ENCODE data around the gene APOBEC2.

APOBEC2 gene

DNA sequence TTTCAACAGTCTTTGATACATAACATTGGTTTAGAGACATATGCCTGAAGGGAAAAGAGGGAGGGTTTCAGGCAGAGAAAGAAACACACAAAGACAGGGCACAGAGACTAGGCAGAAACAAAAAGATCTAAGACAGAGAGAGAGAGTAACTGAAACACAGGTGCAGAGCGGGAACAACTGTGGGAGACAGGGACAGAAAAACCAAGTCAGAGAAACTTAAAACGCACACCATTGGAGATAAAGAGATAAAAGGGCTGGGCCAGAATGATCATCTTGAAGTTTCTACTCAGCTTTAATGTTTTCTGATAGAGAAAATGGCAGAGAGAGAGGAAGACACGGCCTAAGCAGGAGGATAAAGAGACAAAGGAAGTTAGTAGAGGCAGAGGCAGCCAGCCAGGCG lies 25.8 kb upstream of the APOBEC2 start:
- no peak for DNase-seq (ENCODE audit: low read depth)
- TF ChIP-seq, protein P1, sequence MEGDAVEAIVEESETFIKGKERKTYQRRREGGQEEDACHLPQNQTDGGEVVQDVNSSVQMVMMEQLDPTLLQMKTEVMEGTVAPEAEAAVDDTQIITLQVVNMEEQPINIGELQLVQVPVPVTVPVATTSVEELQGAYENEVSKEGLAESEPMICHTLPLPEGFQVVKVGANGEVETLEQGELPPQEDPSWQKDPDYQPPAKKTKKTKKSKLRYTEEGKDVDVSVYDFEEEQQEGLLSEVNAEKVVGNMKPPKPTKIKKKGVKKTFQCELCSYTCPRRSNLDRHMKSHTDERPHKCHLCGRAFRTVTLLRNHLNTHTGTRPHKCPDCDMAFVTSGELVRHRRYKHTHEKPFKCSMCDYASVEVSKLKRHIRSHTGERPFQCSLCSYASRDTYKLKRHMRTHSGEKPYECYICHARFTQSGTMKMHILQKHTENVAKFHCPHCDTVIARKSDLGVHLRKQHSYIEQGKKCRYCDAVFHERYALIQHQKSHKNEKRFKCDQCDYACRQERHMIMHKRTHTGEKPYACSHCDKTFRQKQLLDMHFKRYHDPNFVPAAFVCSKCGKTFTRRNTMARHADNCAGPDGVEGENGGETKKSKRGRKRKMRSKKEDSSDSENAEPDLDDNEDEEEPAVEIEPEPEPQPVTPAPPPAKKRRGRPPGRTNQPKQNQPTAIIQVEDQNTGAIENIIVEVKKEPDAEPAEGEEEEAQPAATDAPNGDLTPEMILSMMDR (IDR thresholded peaks at IDR 0.05; ENCODE audit: control insufficient read depth, extremely low read depth, insufficient read depth): no peak
- H3K4me3 ChIP-seq (ENCODE audit: low read depth, low read length): no peak overlapping the region

DNA sequence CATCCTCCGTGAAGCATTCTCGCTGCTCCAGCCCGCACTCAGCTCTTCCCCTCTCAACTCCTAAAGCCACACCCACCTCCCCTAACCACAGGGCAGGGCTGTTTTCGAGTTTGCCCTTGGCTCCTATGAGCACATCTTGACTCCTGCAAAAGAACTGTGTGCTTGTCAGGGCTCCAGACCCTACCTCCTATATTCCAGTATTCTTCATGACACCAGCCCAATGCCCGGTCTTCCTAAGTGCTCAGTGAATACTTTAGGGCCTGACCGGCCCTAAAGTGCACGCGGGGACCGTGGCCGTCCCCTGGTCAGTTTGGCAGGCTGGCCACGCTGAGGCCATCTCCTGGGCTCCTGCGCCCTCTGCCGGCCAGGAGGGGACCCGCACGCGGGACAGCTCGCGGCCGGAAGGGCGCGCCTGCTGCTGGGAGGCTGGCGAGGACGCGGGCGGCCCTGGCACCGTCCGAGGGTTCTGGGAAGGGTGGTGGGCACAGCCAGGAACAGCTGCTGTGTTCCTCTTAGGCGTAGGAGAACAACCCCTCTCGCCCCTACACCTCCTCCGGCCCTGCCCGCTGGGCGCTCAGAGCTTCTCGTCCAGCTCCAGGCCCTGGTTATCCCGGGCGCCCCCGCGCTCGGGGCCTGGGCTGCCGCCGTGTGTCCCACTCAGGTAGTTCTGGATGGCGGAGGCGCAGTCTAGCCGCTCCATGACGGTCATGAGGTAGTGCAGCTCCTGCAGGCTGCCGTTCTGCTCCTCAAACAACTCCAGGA lies 25.0 kb upstream of the APOBEC2 start:
- TF ChIP-seq, protein P1 (IDR thresholded peaks at IDR 0.05; ENCODE audit: control insufficient read depth, extremely low read depth, insufficient read depth): peak; percentile 99
- H3K4me3 ChIP-seq (ENCODE audit: low read depth, low read length): no peak overlapping the region
- no peak for DNase-seq (ENCODE audit: low read depth)

DNA sequence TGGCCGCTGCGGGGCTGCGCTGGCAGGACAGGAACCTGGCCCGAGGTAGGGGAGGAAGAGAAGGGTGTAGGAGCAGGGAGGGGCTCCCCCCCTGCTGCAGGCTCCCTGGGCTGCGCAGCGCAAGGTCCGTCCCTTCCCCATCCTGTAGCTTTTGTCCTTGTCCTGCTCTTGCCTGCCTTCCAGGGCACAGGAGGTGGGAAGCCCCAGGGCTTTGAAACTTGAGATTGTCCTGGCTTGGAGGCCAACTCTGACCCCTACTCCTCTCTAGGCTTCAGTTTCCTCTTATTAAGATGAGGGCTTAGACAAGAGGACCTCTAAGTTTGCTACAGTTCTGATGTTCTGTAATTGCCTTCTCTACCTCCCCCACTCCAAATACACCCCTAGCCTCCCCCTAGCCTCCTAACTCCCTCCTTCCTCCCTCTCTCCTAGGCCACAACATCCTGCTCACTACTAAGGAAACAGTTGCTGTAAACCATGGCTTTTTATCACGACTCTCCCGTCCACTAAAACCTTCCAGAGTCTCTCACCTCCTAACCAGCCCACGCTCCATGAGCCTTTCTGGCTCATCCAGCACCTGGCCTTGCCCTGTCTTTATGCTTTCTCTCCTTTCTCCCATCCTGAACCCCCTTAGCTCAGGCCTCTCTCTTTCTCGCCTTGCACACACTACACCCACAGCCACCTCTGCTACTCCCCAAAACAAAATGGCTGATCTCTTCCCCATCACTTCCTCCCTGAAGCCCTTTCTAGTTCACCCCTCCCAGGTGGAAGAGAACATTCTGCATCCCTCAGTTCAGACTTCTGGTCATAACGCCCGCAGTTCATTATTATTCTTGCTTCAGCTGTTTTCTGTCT lies 24.2 kb upstream of the APOBEC2 start:
- no peak for DNase-seq (ENCODE audit: low read depth)
- TF ChIP-seq, protein P1 (IDR thresholded peaks at IDR 0.05; ENCODE audit: control insufficient read depth, extremely low read depth, insufficient read depth): no peak
- H3K4me3 ChIP-seq (ENCODE audit: low read depth, low read length): no peak overlapping the region

DNA sequence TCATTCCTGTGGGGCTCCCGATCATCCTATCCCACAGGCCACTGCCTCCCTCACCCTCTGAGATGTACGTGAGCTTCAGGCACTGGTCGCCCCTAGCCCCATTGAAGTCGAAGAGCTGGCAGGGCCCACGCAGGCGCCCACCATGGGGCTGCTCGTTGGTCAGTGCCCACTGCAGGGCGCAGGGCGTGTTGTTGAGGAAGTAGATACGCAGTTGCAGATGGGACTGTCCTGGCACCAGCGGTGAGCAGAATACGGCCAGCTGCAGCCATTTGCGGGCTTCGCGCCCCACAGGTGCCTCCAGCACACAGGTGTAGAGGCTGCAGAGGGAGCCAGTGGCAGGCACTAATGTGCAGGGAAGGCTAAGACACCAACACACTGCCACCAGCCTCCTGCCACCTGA lies 20.2 kb upstream of the APOBEC2 start:
- no peak for DNase-seq (ENCODE audit: low read depth)
- no peak overlapping the region for H3K4me3 ChIP-seq (ENCODE audit: low read depth, low read length)
- TF ChIP-seq, protein P1 (IDR thresholded peaks at IDR 0.05; ENCODE audit: control insufficient read depth, extremely low read depth, insufficient read depth): no peak

DNA sequence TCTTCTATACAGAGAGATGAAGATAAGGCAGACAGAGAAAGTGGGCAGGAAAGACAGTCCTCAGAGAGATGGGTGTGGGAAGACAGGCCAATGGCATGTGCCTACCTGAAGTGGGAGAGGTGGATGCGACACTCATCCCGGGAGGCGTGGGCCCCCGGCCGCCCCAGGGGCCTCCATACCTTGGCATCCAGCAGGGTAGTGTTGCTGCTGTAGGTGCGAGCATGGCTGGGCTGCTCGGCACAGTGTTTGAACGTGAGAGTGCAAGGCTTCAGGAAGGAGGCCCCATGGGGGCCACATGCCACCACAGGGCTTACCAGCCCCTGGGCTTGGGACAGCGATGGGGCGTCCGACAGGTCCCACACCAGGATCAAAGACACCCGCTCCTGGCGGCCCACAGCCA lies 19.2 kb upstream of the APOBEC2 start:
- no peak for DNase-seq (ENCODE audit: low read depth)
- no peak overlapping the region for H3K4me3 ChIP-seq (ENCODE audit: low read depth, low read length)
- TF ChIP-seq, protein P1 (IDR thresholded peaks at IDR 0.05; ENCODE audit: control insufficient read depth, extremely low read depth, insufficient read depth): no peak

DNA sequence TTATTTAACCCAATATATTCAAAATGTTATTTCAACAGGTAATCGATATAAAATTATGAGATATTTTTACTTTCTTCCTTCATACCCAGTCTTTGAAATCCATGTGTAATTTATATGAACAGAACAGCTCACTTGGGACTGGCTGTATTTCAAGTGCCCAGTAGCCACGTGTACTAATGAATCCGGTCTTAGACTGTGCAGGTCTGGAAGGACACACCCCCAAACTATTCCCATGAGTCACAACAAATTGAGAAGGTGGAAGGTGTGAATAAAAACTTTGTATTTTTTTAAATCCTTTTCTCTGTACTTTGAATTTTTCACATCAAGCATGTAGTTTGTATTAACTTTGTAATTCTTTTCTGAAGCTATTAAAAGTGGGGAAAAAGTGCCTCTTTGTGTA lies 16.8 kb upstream of the APOBEC2 start:
- H3K4me3 ChIP-seq (ENCODE audit: low read depth, low read length): no peak overlapping the region
- TF ChIP-seq, protein P1 (IDR thresholded peaks at IDR 0.05; ENCODE audit: control insufficient read depth, extremely low read depth, insufficient read depth): no peak
- DNase-seq (ENCODE audit: low read depth): no peak

Measured in LNCaP clone FGC (cell line).